ENCODE measurements around the gene ATP10D.

ATP10D gene

DNA sequence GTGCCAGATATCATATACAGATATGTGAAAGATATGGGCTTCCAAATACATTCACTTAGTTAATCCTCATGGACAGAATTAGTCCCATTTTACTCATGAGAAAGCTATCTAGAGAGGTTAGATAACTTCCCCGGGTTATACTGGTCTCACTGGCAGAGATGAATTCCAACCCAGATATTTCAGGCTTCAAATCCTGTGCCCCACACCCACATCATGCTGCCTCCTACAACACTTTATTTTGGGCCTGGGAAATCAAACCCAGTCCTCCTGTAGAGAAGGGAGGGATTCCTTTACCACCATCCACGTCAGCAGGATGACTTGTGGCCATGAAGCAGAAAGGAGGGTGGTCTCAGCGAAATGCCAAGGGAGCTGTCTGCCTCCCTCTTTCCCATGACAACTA, 113.8 kb downstream of the ATP10D start:
- DNase-seq = no peak

DNA sequence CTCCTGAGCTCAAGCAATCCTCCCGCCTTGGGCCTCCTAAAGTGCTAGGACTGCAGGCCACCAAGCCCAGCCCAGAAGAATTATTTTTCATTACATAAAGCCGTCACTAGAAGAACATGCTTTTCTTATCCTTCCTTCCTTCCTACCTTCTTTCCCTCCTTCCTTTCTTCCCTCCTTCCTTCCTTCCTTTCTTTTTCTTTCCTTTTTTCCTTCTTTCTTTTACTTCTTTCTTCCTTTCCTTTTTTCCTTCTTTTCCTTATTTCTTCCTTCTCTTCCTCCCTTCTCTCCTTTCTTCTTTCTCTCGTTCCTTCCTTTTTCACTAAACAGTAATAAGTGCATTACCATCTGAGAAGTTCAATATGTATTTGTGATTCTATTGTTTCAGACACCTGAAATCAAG, 121.4 kb downstream of the ATP10D start:
- no peak for DNase-seq

DNA sequence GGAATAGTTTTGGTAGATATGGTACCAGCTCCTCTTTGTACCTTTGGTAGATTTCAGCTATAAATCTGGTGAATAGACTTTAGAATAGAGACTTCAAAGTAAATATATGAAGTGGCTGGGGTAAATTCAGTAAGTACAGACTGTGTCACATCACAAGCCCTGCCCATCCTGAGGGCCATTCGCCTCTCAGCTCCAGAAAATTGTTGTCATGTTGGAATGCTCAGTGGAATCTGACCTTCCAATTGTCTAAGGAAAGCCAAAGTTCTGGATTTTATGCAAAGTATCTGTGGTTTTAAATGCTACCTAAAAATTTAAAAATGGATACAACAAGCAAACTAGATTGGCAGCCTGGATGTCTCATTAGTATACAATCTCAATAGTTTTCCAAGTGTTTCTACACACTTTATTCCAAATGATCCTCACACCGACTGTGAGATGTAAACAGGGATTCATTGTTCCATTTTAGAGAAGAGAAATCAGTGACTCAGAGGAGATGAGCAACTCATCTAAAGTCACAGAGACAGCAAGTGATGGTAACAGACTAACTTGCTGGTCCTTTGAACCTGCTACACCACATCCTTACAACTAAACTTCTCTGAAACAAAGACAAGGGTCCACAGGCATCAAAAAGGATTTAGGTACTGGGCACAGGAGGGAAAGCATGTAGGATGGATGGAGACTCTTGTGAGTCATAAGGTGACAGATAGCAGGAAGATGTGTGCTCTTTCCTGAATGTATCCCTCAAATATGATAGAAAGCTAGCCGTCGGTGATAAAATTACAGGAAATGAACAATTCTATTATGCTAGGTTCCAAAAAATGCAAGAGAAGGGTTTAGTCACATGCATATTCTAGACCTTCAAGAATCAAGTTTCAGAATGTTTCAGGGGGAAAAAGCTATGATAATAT, 127.3 kb downstream of the ATP10D start:
- no peak for DNase-seq

DNA sequence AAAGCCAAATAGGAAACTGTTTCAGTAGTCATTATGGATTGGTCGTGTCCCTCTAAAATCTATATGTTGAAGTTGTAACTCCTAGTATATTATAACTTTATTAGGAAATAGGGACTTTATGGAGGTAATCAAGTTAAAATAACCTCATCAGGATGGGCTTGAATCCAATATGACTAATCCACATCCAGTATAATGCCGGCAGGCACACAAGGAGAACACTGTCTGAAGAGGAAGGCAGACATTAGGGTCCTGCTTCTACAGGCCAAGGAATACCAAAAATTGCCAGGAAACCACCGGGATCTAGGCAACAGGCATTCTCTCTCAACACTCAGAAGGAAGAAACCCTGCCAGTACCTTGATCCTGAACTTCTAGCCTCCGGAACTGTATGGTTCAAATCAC, 130.3 kb downstream of the ATP10D start:
- DNase-seq = no peak

DNA sequence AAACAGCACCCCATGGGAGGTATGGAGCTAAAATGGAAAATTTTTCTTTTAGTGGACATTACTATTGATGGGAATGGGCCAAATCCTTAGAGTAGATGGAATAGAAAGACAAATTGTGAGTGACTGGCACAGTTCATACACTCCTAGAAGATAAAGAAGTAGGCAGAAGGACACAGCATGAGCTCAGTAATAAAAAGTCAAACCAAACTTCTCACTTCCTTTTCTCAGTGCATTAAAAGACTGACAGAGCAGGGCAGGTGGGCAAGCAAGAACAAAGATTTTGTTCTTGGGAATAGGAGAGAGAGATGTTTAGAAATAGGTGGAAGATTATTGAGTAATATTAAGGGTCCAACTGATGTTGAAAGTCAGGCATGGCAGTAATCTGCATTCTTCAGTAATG, 132.5 kb downstream of the ATP10D start:
- no peak for DNase-seq

DNA sequence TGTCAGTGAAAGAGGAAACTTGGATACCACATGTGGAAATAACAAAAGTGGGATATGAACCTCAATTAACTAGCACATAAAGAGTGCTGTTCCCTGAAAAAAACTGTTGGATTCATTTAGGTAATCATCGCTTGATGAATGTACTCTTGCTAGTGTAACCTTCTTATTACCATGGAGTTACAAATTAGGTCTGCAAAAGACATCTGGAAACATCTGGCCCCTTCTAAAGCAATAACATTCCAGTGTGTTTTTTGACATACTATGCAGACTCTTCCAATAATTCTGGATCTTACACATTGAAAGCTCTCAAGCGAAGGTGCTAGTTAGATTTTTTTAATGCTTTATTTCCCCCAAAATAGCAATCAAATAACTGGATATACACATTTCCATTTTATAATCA, 134.6 kb downstream of the ATP10D start:
- DNase-seq = no peak

DNA sequence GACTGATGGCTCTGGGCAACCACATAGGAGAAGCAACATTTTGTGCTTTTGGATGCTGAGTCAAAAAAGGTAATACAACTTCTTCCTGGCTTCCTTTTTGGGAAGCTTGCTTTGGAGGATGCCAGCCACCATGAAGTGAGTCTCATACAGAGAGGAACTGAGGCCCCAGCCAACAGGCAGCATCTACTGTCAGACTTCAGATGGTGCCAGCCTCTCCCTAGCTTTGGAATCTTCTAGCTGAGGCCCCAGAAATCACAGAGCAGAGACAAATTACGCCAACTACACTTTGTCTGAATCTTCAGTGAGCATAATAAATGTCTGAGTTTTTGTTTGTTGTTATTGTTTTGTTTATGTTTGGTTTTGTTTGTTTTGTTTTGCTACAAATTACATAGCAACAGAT, 136.1 kb downstream of the ATP10D start:
- DNase-seq = no peak

DNA sequence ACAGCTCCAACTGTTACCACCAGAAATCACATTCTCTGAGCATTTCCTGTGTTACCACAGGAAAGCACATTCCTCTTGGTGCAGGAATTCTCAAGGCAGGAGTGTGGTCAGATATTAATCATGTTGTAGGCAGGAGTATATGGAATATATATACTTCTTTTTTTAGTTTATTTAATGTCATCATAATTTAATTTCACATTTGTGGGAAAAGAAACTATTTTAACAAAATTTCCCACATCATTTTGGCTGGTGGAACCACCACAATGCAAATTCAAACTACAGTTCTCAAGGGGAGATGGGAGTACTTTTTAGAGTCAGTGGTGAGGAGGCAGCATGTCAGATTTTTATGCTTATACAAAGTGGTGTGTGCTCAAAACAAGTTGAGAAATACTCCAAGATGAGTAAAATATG, 139.0 kb downstream of the ATP10D start:
- no peak for DNase-seq

DNA sequence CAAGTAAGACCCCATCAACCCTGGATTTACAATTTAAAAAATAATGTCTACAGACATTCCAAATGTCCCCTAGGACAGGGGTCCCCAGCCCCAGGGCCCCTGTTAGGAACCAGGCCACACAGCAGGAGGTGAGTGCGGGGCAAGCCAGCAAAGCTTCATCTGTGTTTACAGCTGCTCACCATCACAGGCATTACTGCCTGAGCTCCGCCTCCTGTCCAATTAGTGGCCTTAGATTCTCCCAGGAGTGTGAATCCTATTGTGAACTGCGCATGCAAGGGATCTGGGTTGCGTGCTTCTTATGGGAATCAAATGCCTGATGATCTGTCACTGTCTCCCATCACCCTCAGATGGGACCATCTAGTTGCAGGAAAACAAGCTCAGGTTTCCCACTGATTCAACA, 146.1 kb downstream of the ATP10D start:
- DNase-seq = no peak

DNA sequence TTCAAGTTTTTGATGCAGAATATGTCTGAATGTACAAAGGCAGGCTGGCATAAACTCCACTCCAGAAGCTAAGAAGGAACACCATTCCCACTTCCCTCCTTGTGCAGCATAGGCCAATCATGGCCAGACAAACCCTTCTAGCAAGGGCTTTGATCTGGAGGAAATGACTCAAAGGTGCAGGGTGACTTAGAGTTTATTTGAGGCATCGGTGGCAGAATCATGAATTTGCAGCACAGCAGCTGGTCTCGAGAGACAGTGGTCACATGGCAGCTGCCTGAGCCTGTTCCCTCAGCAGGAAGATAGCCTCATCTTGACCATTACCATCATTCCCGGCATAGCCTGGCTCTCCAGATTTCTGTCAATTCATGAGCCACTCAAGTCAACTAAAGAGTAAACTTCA, 154.5 kb downstream of the ATP10D start:
- peak; percentile 33 for DNase-seq

DNA sequence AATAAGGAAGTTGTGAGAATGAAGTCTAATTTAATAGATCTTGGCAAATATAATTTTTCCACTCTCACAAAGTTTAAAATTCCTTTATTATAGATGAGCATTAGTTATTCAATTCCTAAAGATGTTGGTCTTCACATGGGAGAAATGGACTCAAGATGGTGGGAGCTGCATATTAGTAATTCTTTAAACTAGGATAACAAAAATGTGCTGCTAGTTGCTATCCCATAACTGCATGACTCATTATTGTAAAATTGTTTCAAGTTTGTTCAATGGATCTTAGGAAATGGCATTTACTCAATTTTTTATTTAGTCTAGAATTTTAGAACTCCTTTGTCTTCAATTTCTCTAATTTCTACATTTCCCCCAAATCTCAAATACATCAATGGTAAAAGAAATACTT, 155.8 kb downstream of the ATP10D start:
- DNase-seq = no peak

DNA sequence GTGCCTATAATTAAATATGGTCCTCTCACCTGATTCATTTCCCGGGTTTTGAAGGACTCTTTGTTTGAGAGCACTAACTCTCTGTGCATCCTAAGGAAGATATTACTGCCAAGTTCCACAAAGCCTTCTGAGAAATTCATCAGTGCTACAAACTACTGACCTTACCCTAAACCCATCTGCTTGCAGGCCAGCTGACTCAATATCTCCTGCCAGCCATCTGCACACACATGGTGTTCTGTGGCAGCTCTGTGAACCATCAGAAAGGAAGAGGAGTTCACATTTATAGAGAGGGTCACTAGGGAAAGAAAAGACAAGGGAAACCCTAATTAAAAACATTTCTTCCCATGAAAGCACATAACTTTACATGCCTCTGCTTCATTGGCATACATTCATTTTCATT, 156.7 kb downstream of the ATP10D start:
- no peak for DNase-seq

DNA sequence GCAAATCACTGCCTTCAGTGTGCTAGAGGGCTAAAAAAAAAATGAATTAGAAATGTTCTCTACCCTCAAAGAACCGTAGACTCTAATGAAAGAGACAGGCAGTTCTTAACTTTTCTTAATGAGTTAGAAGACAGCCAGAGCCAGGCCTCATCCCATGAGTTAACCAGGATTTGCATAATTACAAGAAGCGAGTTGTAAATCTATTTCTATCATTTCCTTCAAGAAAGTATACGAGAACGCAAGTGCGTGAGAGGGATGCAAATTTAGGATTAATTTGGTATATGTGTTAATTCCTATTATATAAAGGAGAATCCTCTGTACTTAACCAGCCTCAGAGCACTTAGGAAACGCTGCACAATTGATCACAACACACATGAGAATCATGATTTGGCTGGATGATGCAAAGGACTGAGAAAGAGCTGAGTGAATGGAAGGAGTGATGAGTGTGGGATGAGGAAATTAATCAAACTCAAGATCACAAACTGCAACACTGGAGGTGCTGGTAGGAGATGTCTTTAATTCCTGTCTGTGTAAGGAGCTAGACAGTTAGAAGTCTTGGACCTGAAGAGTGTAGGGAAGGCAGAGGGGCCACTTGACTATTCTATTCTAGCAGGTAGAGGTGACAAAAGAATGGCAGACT, 157.2 kb downstream of the ATP10D start:
- DNase-seq = no peak
